ENCODE measurements around the gene RAI1. TPM values are rescaled to one million over a fixed set of nuclear protein-coding genes. Genes with fewer than 3 reads are reported as not detected.

RAI1 gene
- total and polyA plus RNA-seq, 10 of the 15 experiments (the other 5 are each of a cell fraction or from before 2014, with no cell fraction given), result 0.66 to 37.7 (median 6.0) TPM

DNA sequence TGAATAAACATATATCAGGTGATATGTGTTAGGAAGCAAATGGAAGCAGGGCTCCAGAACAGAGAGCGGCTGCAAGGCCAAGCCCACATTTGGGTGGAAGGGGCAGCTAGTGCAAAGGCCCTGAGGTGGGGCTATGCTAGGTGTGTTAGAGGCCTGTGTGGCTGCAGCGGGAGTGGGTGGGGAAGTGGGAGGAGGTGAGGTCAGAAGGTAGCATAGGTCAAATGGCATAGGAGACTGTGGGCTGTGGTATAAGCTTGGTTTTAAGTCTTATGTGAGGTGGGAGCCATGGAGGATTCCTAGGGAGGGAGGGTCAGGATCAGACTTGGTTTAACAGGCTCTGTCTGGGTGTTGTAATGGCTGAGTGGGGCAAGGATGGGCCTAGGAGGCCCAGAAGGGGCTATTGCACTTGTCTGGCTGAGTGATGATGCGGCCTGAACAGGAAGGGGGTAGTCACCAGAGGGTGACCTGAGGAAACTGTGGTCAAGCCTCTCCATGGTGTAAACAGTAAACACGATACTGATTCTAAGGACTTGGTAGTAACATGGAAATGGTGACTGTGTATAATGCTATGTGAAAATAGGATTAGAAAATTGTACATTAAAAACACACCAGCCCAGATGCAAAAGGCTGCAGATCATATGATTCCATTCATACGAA is 31.1 kb downstream of the RAI1 start (continued):
- TF ChIP-seq ZBTB33 (IDR thresholded peaks at IDR 0.05), result no peak
- TF ChIP-seq ASH2L (IDR thresholded peaks at IDR 0.05; ENCODE audit: borderline replicate concordance, low read depth), result no peak
- TF ChIP-seq BCLAF1 (IDR thresholded peaks at IDR 0.05), result no peak
- TF ChIP-seq POLR2AphosphoS2 (IDR thresholded peaks at IDR 0.05; ENCODE audit: low read depth, low read length), result no peak
- TF ChIP-seq, protein P1, sequence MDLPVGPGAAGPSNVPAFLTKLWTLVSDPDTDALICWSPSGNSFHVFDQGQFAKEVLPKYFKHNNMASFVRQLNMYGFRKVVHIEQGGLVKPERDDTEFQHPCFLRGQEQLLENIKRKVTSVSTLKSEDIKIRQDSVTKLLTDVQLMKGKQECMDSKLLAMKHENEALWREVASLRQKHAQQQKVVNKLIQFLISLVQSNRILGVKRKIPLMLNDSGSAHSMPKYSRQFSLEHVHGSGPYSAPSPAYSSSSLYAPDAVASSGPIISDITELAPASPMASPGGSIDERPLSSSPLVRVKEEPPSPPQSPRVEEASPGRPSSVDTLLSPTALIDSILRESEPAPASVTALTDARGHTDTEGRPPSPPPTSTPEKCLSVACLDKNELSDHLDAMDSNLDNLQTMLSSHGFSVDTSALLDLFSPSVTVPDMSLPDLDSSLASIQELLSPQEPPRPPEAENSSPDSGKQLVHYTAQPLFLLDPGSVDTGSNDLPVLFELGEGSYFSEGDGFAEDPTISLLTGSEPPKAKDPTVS (IDR thresholded peaks at IDR 0.05; ENCODE audit: low read depth, low read length), result no peak
- TF ChIP-seq HDGF (IDR thresholded peaks at IDR 0.05), result peak; percentile 94
- TF ChIP-seq KLF5 (IDR thresholded peaks at IDR 0.05; ENCODE audit: partially characterized antibody), result no peak
- peak; percentile 46 for TF ChIP-seq IKZF1 (conservative IDR thresholded peaks at IDR 0.05)
- TF ChIP-seq LARP7 (IDR thresholded peaks at IDR 0.05), result no peak
- TF ChIP-seq, protein P2, sequence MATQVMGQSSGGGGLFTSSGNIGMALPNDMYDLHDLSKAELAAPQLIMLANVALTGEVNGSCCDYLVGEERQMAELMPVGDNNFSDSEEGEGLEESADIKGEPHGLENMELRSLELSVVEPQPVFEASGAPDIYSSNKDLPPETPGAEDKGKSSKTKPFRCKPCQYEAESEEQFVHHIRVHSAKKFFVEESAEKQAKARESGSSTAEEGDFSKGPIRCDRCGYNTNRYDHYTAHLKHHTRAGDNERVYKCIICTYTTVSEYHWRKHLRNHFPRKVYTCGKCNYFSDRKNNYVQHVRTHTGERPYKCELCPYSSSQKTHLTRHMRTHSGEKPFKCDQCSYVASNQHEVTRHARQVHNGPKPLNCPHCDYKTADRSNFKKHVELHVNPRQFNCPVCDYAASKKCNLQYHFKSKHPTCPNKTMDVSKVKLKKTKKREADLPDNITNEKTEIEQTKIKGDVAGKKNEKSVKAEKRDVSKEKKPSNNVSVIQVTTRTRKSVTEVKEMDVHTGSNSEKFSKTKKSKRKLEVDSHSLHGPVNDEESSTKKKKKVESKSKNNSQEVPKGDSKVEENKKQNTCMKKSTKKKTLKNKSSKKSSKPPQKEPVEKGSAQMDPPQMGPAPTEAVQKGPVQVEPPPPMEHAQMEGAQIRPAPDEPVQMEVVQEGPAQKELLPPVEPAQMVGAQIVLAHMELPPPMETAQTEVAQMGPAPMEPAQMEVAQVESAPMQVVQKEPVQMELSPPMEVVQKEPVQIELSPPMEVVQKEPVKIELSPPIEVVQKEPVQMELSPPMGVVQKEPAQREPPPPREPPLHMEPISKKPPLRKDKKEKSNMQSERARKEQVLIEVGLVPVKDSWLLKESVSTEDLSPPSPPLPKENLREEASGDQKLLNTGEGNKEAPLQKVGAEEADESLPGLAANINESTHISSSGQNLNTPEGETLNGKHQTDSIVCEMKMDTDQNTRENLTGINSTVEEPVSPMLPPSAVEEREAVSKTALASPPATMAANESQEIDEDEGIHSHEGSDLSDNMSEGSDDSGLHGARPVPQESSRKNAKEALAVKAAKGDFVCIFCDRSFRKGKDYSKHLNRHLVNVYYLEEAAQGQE (IDR thresholded peaks at IDR 0.05; ENCODE audit: low read depth, low read length), result no peak
- TF ChIP-seq EZH2 (IDR thresholded peaks at IDR 0.05; ENCODE audit: borderline replicate concordance, control insufficient read depth, low read depth, low read length), result no peak
- peak; percentile 39 for TF ChIP-seq SP1 (IDR thresholded peaks at IDR 0.05; ENCODE audit: low read depth, low read length)
- TF ChIP-seq ZNF622 (IDR thresholded peaks at IDR 0.05), result no peak
- TF ChIP-seq NKRF (conservative IDR thresholded peaks at IDR 0.05), result no peak
- no peak for TF ChIP-seq CHD4 (IDR thresholded peaks at IDR 0.05)
- no peak for TF ChIP-seq RAD21 (IDR thresholded peaks at IDR 0.05; ENCODE audit: insufficient read depth, low read depth, low read length)
- no peak for TF ChIP-seq SUZ12 (IDR thresholded peaks at IDR 0.05; ENCODE audit: unreplicated experiment)
- no peak for TF ChIP-seq NFYB (IDR thresholded peaks at IDR 0.05; ENCODE audit: insufficient read depth, low read depth, low read length)
- no peak for TF ChIP-seq TBL1XR1 (IDR thresholded peaks at IDR 0.05; ENCODE audit: low read depth, low read length)
